Measurements from ENCODE around the gene RRH.

RRH gene

GRCh38 chr4:109861271-109861670, 33.5 kb downstream of the RRH start:
- TF ChIP-seq CTCF (IDR thresholded peaks at IDR 0.05; ENCODE audit: insufficient read depth, missing control alignments), result no peak
- FAIRE-seq, result no peak
- no peak for DNase-seq (ENCODE audit: insufficient read length, low spot score)

DNA sequence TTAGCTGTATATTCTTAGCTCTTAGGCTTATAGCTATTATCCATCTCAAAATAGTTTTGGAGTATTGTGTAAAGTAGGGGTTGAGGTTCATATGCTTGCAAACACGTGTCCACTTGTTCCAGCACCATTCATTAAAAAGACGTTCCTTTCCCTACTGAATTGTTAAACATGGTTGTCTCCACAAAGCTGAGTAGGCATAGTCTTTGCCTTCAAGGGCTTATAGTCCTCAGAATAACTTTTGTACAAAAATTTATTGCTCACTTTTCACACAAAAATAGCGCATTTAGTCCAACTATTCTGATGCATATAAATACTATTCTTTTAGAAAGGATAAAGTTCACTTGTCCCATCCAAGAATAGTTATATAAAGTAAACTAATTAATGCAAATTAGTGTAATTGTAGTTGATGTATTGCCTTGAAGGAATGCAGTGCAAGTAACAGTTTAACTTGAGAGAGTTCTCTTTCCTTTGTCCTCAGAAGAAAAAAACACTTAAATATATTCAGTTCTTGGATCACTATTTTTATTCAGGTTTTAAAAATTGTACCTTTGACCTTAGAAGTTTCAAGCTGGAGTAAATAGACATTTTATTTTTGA, 34.2 kb downstream of the RRH start:
- DNase-seq (ENCODE audit: insufficient read length, low spot score), result no peak
- no peak for FAIRE-seq
- no peak for TF ChIP-seq CTCF (IDR thresholded peaks at IDR 0.05; ENCODE audit: insufficient read depth, missing control alignments)

DNA sequence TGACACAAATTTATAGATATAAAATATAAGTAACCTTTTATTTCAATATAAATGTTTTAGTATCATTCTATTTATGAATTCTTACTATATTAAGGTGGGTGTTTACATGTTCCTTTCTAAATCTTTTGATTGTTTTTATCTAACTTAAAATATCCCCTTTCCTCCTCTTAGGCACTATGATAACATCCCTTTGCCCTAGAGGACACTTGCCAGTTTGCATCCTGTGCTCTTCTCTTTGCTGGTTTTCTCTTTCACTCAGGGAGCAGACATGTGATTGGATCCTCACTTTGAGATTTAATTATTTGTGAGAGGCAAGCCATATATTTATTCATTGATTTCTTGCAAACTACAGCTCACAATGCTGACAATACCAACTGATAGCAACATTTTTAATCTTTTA, 36.4 kb downstream of the RRH start:
- no peak for TF ChIP-seq CTCF (IDR thresholded peaks at IDR 0.05; ENCODE audit: insufficient read depth, missing control alignments)
- no peak for FAIRE-seq
- DNase-seq (ENCODE audit: insufficient read length, low spot score), result no peak

DNA sequence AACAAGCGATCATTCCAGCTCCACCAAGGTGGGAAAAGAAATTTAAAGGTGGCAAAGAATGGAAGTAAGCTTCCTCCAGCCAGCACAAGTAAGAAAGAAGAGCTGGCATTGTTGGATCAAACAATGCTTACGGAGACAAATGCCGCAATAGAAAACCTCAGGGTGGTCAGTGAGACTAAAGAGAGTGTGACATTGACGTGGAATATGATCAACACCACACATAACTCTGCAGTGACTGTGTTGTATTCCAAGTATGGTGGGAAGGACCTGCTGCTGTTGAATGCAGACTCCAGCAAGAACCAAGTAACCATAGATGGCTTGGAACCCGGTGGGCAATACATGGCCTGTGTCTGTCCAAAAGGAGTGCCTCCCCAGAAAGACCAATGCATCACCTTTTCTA, 42.3 kb downstream of the RRH start:
- FAIRE-seq (no peak), DNase-seq (ENCODE audit: insufficient read length, low spot score) (no peak)
- TF ChIP-seq CTCF (IDR thresholded peaks at IDR 0.05; ENCODE audit: insufficient read depth, missing control alignments), result no peak

- DNase-seq (ENCODE audit: insufficient read length, low spot score), result no peak
- no peak for TF ChIP-seq CTCF (IDR thresholded peaks at IDR 0.05; ENCODE audit: insufficient read depth, missing control alignments)
- FAIRE-seq, result no peak
Measured at GRCh38 chr4:109872065-109872464, 44.3 kb downstream of the RRH start.

- DNase-seq (ENCODE audit: insufficient read length, low spot score) (no peak), FAIRE-seq (no peak)
Measured at GRCh38 chr4:109872950-109873656, 45.3 kb downstream of the RRH start.

More at GRCh38 chr4:109872950-109873656, 45.3 kb downstream of the RRH start:
- no peak for TF ChIP-seq CTCF (IDR thresholded peaks at IDR 0.05; ENCODE audit: insufficient read depth, missing control alignments)
